ENCODE measurements around the gene RAPGEF5. TPM values are rescaled to one million over a fixed set of nuclear protein-coding genes. Genes with fewer than 3 reads are reported as not detected.

RAPGEF5 gene
- total RNA-seq, 1 experiment from 2014 or later: 15.6 TPM

- RAD21 ChIA-PET (ENCODE audit: low non-redundant PET in 1 of 2, low total read pairs in 2 of 2, uncharacterized antibody in 2 of 2, unreplicated experiment in 2 of 2): no interaction called here
- no TSS peak for BruUV-seq (replicated peaks)
These were observed 40.0 kb downstream of the RAPGEF5 start for GRCh38 chr7:22316914-22317313.

More at GRCh38 chr7:22316914-22317313, 40.0 kb downstream of the RAPGEF5 start:
- no peaks in the 10 kb centered on the region for H4K20me1 ChIP-seq (ENCODE audit: insufficient read depth)
- H3K4me1 ChIP-seq (ENCODE audit: control insufficient read depth in 1 of 2, insufficient read depth in 2 of 2, low read length in 2 of 2): 0 out of 4 replicates have a peak, but pooled peaks cover 0 to 3% of the 10 kb centered on the region in 2 experiments
- H3K36me3 ChIP-seq (ENCODE audit: control insufficient read depth in 1 of 2, insufficient read depth in 2 of 2, low read length in 2 of 2): peaks cover 0 to 5% of the 10 kb centered on the region in 2 experiments; a peak in 2 of 4 replicates
- H3K9ac ChIP-seq (ENCODE audit: low read length): no peak overlapping the region
- POLR2A ChIA-PET: no interaction called here
- H3K79me2 ChIP-seq (ENCODE audit: insufficient read depth, low read length): peaks cover 14% of the 10 kb centered on the region
- no peak overlapping the region for H2AFZ ChIP-seq (ENCODE audit: low read depth, low read length, poor library complexity, severe bottlenecking)
- no peak overlapping the region for H3K27ac ChIP-seq (ENCODE audit: low read depth, low read length)
- H3K9me3 ChIP-seq (ENCODE audit: control insufficient read depth in 1 of 2, insufficient read depth in 1 of 2, low read depth in 1 of 2, low read length in 2 of 2): no peaks in the 10 kb centered on the region
- intact Hi-C loops (cut with micrococcal nuclease): no loop called here
- no peaks in the 10 kb centered on the region for H3K9me2 ChIP-seq (ENCODE audit: insufficient read depth)
- DNase-seq (ENCODE audit: low read depth, low spot score): no peak
- no peak overlapping the region for H3K4me2 ChIP-seq (ENCODE audit: low read length)
- CTCF ChIA-PET: interaction anchor here (0.7 kb wide), 1 partner anchor 135 kb away, joined by 4 read pairs; no protein-coding TSS in a partner anchor
- no peak for TF ChIP-seq ZFX (IDR thresholded peaks at IDR 0.05)
- TF ChIP-seq ZBTB33 (IDR thresholded peaks at IDR 0.05; ENCODE audit: extremely low read depth, insufficient replicate concordance, low read length): no peak
- TF ChIP-seq, protein P1, sequence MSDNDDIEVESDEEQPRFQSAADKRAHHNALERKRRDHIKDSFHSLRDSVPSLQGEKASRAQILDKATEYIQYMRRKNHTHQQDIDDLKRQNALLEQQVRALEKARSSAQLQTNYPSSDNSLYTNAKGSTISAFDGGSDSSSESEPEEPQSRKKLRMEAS (IDR thresholded peaks at IDR 0.05): no peak
- TF ChIP-seq POLR2A (IDR thresholded peaks at IDR 0.05; ENCODE audit: borderline replicate concordance, extremely low read depth, insufficient read depth, insufficient read length): no peak
- no peak for TF ChIP-seq CBX3 (IDR thresholded peaks at IDR 0.05; ENCODE audit: low read depth)
- TF ChIP-seq SIN3A (IDR thresholded peaks at IDR 0.05; ENCODE audit: low read depth): no peak
- TF ChIP-seq EZH2 (IDR thresholded peaks at IDR 0.05): no peak
- TF ChIP-seq ELF1 (IDR thresholded peaks at IDR 0.05; ENCODE audit: borderline replicate concordance, low read depth): no peak
- no peak for TF ChIP-seq TCF7L2 (IDR thresholded peaks at IDR 0.05; ENCODE audit: borderline replicate concordance, extremely low read depth, insufficient read depth, insufficient read length)
- TF ChIP-seq EGR1 (IDR thresholded peaks at IDR 0.05; ENCODE audit: low read depth): no peak
- no peak for TF ChIP-seq FOSL1 (IDR thresholded peaks at IDR 0.05; ENCODE audit: low read depth)
- TF ChIP-seq ZNF274 (IDR thresholded peaks at IDR 0.05; ENCODE audit: low read depth, low read length): no peak
- no peak for TF ChIP-seq POLR2AphosphoS5 (IDR thresholded peaks at IDR 0.05; ENCODE audit: low read depth, low read length)
- TF ChIP-seq SRF (IDR thresholded peaks at IDR 0.05; ENCODE audit: low read depth): no peak
- no peak for TF ChIP-seq CEBPB (IDR thresholded peaks at IDR 0.05; ENCODE audit: low read depth)
- TF ChIP-seq, protein P2, sequence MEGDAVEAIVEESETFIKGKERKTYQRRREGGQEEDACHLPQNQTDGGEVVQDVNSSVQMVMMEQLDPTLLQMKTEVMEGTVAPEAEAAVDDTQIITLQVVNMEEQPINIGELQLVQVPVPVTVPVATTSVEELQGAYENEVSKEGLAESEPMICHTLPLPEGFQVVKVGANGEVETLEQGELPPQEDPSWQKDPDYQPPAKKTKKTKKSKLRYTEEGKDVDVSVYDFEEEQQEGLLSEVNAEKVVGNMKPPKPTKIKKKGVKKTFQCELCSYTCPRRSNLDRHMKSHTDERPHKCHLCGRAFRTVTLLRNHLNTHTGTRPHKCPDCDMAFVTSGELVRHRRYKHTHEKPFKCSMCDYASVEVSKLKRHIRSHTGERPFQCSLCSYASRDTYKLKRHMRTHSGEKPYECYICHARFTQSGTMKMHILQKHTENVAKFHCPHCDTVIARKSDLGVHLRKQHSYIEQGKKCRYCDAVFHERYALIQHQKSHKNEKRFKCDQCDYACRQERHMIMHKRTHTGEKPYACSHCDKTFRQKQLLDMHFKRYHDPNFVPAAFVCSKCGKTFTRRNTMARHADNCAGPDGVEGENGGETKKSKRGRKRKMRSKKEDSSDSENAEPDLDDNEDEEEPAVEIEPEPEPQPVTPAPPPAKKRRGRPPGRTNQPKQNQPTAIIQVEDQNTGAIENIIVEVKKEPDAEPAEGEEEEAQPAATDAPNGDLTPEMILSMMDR (IDR thresholded peaks at IDR 0.05 in 2 of 3, conservative IDR thresholded peaks at IDR 0.05 in 1 of 3; ENCODE audit: borderline replicate concordance in 1 of 3, insufficient read depth in 1 of 3, low read depth in 2 of 3, low read length in 2 of 3): no peak
- H3K27me3 ChIP-seq (ENCODE audit: insufficient read depth, low read length): no peaks in the 10 kb centered on the region
- no peak overlapping the region for H3K4me3 ChIP-seq (replicated peaks in 1 of 2; ENCODE audit: low read depth in 1 of 2, low read length in 2 of 2)
- ATAC-seq: no peak
